GM12891 (cell line): ENCODE measurements around the gene CTDNEP1.

ENCODE experiments used
- POLR2A ChIP-seq: IDR thresholded peaks from 2 replicates; pipeline ENCODE4 v1.6.1; 2011; ENCODE audit warnings: low read depth, low read length, control low read depth
- POLR2AphosphoS5 ChIP-seq: IDR thresholded peaks from 2 replicates; pipeline ENCODE4 v1.6.1; 2011; ENCODE audit warnings: low read depth, low read length, control low read depth
- TAF1 ChIP-seq: IDR thresholded peaks from 2 replicates; pipeline ENCODE4 v1.6.1; 2011; ENCODE audit warnings: low read depth, low read length, control low read depth

GRCh38 chr17:7224661-7225111, 26.8 kb downstream of the CTDNEP1 start:
- TF ChIP-seq POLR2A (no peak), POLR2AphosphoS5 (no peak), TAF1 (no peak)
